CD4-positive, alpha-beta T cell treated with Interleukin-4 for 1 hour (primary cell): ENCODE measurements around the gene ANKFN1.
A peak's percentile ranks its signal among the peaks of the same experiment; 100 is the strongest.
"Not testable (repeated sequence)": the region's sequence is repeated elsewhere in the genome, so short reads cannot be mapped to it uniquely, and the experiment has no call there.

Experiments
- DNase-seq, 2 donors: peaks; one replicate each; pipeline ENCODE4 v3.0.0-alpha.2; 2020 to 2022

The ANKFN1 gene

GRCh38 chr17:56185491-56186221, 32.4 kb downstream of the ANKFN1 start:
- no peak for DNase-seq

GRCh38 chr17:56186222-56186786, 33.0 kb downstream of the ANKFN1 start:
- no peak for DNase-seq

DNA sequence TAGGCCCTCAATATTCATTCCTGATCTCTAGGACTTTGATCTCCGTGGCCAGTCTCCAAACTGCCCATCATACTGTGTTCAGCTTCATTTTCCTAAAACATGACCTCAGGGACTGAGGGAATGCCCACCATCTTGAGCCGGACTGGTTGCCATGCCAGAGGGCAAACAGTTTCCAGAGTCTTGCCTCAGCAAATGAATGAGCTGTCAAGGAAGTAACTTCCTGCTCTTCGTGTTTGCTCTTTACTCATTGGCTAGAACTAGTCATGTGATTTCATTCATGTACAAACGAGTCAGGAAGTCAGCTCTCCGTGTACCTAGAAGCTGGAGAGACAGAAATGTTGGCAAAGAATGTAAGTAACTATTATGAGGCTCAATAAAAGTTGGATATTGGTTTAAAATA, 50.2 kb downstream of the ANKFN1 start:
- DNase-seq: no peak

DNA sequence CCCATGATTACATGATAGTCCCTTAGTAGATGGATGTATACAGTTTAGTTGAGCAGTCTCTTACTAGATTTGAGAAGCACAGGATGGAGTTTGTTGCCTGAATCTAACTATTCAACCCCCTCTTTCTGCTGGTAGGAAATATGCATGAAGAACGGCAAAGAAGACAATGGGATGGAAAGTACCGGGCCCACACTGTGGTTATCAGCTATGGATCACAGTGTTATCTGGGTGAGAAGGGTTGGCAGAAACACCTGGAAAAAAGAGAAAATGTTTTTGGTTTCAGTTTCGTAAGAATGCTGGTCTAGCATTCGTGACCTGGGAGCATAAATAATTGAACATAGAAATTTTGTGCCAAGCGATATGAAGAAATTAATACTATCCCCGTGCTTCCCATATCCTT, 53.1 kb downstream of the ANKFN1 start:
- DNase-seq: no peak

DNA sequence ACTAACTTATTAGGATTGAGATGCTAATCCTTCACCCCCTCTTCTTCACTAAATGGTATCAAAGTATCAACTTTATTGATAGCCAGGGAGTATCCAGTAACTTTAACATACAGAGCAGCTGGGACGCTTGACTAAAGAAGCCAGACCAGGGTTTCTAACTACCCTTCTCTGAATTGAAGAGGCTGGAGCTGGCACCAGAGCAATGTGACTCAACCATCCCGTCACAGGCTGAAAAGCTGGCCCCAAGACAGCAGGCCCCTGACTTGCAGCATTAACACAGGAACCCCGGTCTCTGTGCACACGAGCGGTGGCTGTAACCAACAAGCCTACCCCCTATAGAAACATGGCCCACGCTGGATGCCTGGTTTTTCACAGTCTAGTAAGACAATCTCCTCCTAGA, 59.8 kb downstream of the ANKFN1 start:
- DNase-seq: no peak

DNA sequence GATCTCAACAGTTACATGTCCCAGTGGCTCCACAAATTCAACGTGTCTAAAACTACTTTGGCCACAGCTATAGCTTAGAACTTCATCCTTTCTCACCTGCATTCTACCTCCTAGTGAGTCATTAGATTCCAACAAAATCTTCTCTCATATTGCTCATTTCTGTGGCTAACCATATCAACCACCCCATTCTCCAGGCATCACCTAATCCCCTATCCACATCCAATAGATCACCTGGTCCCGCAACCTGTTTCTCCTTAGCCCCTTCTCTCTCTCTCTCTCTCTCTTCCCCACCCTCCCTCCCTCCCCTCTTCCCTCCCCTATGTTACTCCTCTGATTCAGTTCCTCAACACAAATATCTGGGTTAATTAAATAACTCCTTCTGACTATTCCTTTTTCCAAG, 64.6 kb downstream of the ANKFN1 start:
- no peak for DNase-seq

DNA sequence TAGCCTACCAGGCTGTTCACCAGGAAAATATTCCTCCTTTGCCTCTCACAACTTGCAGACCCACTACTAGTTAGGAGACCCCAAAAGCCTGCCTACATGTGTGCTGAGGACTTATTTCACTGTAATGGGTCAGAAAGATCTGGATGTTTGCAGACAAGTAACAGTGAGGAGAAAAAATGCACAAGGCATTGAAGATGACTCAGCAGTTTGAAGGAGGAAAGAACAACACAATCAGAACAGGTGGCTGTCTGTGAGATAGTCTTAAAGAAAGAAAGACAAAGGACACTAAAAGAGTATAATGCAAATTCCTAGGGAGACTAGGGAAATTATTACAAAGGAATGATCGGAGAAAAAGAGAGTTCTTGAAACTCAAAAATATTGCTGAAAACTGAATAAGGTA, 69.0 kb downstream of the ANKFN1 start:
- DNase-seq: no peak

DNA sequence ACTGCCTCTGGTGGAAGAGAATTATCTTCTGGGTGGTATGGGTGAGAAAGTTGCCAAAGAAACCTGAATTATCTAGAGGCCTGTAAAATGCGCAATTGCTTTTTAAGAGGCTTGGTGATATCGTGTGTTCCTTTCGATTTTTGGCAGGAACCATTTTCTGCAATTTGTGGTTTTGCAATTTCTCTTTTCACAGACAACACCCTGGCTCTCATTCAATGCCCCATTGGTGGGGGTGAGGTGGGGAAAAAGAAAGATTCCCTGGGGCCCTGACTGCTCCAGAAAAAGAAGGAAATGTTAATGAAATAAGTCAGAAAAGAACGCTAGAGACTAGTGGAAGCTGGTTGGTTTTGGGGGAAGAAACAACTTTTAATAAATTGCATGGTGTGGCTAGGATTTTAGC, 77.4 kb downstream of the ANKFN1 start:
- DNase-seq: no peak

DNA sequence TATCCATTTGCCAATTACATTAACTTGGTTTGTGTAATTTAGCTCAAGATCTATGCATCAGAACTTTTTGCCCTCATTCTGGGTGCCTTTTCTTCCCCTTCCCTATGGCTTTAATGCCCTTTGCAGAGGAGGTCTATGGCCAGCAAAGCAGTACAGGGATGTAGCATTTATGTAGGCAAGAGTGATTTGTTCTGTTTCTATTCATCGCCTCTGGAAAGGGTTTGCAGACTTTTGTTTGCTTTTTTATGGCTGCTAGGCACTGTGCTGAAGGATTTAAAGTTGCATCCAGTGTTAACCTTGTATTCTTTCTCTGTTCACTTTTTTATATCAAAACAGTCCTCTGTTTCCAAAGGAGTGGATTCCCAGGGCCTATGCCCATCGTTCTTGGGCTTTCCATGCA, 78.0 kb downstream of the ANKFN1 start:
- no peak for DNase-seq

DNA sequence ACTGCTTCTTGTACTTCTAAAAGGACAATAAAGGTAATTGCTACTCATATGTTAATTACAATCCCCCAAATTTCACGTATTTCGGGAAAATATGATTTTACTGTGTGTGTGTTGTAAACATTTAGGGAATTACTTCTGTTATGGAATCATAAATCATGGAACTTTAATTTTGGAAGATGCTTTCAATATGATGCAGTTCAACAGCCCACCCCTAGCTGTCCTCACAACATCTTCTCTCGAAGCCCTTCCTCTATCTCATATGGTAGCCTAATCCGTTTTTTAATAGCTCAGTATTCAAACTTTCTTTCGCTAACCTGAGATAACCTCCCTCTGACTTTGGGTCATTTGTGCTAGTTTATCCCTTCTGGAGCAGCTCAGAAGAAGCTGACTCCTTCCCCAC, 78.4 kb downstream of the ANKFN1 start:
- no peak for DNase-seq

GRCh38 chr17:56244268-56244890, 91.1 kb downstream of the ANKFN1 start:
- no peak for DNase-seq

GRCh38 chr17:56247816-56248215, 94.5 kb downstream of the ANKFN1 start:
- no peak for DNase-seq

DNA sequence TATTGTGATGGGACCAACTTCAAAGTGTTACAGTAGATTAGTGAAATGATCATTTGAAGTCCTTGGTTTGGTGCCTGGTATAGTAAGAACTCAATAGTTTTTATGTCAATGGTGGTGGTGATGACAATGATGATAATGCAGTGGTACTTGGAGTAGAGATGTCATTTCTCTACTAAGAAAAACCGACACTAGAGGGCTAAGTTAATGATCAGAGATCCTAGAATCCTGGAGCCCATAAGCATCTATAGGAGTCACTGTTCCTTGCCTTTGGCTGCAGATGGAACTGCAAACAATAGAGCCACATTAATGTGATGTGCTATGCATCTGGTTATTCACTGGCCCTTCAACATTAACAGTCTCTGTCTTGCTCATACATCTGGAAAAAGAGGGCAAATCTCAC, 103.8 kb downstream of the ANKFN1 start:
- DNase-seq: no peak

DNA sequence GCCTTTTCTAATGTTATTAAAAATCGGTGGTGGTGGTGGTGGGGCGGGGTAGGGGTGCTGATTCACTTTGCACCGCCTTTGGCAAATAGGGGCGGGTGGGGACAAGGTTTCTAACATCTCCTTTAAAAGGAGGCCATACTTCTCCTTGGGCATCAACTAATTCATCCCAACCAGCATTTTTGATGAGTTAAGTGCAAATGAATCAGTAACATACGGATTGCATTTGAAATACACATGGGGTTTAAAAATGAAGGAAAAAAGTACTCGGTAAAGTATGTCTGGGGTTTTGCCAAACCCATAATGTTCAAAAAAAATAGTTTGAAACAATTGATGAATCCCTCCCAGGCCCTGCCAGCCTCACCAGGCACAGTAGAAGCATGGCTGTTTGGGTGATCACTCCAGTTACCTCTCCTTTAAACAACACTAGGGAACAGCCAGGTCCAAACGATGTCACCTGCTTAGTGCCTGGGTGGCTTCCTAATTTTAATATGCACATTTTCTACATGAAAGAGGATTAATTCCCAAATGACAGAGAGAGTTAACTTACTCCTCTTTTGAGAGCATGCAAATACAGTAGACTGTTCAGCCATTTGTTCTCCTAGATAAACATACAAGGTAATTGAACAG, 107.2 kb downstream of the ANKFN1 start:
- no peak for DNase-seq

GRCh38 chr17:56262803-56263202, 109.5 kb downstream of the ANKFN1 start:
- no peak for DNase-seq

DNA sequence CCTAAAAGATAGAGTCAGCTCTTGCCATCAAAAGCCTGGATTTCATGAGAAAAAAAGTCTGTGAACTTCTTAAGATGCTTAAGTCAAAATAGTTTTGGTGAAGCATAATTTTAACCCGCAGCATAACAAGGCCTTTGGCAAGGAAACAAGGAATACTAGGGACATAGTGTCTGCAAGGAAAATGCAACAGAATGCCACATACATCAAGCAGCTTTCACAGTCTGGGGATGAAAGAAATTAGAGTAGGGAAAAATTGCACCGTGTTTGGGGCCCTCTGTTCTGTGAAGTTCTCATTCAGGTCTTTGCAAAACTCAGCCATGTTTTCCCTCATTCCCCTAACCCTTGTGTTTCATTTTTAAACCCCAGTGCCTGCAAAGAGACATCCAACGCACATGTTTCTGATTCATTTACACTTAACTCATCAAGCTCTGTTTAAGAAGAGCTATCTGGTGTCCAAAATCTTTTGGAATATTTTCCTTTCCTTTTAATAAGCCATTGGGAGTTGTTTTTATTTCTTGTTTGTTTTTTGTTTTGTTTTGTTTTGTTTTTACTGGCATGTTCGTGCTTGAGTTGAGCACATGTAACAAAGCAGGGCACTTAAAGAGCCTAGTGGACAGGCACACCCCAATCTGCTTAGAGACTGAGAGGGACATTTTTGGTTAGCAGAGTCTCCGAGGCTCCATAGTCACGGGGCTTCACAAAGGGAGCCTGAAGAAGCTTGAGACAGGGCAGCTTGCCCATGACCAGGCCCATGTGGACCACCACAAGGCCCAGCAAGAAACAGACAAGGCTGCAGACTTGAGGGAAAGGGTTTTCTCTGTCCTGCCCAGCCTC, 116.5 kb downstream of the ANKFN1 start:
- no peak for DNase-seq

GRCh38 chr17:56274491-56274890, 121.2 kb downstream of the ANKFN1 start:
- DNase-seq: no peak

DNA sequence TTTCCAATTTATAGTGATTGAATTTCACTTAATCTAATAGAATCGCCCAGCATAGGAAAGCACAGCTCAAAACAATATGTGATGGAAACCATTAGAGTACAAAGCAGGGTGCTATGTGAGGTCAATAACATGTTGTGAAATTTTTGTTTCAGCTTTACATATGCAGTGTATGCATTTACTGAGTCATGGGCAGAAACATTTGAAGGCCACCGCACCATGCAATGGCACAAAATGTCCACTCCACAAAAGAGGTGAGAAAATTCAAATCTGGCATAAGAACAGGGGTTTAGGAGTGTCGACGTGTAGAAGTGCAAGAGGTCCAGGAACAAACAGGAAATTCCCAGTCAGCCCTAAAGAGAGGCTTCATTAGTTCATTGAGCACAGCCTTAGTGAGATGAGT, 131.2 kb downstream of the ANKFN1 start:
- DNase-seq: no peak

DNA sequence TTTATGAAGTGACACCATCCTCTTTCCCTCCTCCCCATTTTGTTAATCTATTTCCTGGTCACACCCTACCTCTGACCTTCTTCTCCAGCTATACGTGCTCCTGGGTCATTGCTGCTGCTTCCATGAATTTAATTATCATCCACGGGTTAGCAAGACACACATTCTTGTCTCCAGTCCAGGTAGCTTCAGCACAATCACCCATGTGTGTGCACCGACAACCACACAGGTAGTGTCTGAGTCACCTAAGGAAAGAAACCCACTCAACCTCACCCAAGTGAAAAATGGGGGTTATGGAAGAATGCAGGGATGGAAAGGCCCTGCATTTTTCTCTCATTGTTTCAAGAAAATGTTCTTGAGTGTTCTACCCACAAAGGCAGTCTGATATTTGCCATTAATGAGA, 135.5 kb downstream of the ANKFN1 start:
- DNase-seq: not testable (repeated sequence)

GRCh38 chr17:56289321-56289720, 136.0 kb downstream of the ANKFN1 start:
- DNase-seq: no peak

- DNase-seq: peak in 1 of 2 donors; percentile 14
These were observed 137.0 kb downstream of the ANKFN1 start for GRCh38 chr17:56290101-56290801.

- no peak for DNase-seq
These were observed 137.5 kb downstream of the ANKFN1 start for GRCh38 chr17:56290802-56291118.
